C4-2B (cell line): Measurements from ENCODE around the gene STK11IP.

Experiments used
- H3K27ac ChIP-seq: fragments of 450-650 bp; 2 replicates; pipeline ENCODE4 v1.5.1; 2017
- ZFX ChIP-seq: fragments of 450-650 bp; IDR thresholded peaks from 2 replicates; pipeline ENCODE4 v1.6.1; 2017
- TF ChIP-seq, protein P1 (sequence below): fragments of 450-650 bp; conservative IDR thresholded peaks from 2 replicates; pipeline ENCODE4 v1.5.1; 2017; ENCODE audit warnings: mild to moderate bottlenecking

The STK11IP gene

DNA sequence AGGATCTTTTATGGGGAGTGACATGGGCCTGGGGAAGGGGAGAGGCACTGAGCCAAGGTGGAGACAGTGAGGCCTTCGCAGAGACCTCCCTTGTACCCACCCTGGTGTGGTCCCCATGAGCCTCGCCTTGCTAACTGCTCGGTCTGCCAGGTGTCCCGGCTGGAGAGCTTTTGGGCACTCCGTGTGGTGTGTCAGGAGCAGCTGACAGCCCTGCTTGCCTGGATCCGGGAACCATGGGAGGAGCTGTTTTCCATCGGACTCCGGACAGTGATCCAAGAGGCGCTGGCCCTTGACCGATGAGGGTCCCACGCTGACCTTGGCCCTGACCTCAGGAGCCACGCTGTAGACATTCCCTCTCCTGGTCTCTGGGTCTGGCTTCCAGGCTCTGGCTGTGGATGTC lies 18.2 kb downstream of the STK11IP start:
- TF ChIP-seq, protein P1, sequence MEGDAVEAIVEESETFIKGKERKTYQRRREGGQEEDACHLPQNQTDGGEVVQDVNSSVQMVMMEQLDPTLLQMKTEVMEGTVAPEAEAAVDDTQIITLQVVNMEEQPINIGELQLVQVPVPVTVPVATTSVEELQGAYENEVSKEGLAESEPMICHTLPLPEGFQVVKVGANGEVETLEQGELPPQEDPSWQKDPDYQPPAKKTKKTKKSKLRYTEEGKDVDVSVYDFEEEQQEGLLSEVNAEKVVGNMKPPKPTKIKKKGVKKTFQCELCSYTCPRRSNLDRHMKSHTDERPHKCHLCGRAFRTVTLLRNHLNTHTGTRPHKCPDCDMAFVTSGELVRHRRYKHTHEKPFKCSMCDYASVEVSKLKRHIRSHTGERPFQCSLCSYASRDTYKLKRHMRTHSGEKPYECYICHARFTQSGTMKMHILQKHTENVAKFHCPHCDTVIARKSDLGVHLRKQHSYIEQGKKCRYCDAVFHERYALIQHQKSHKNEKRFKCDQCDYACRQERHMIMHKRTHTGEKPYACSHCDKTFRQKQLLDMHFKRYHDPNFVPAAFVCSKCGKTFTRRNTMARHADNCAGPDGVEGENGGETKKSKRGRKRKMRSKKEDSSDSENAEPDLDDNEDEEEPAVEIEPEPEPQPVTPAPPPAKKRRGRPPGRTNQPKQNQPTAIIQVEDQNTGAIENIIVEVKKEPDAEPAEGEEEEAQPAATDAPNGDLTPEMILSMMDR = no peak
- TF ChIP-seq ZFX = no peak
- H3K27ac ChIP-seq = no peak overlapping the region

DNA sequence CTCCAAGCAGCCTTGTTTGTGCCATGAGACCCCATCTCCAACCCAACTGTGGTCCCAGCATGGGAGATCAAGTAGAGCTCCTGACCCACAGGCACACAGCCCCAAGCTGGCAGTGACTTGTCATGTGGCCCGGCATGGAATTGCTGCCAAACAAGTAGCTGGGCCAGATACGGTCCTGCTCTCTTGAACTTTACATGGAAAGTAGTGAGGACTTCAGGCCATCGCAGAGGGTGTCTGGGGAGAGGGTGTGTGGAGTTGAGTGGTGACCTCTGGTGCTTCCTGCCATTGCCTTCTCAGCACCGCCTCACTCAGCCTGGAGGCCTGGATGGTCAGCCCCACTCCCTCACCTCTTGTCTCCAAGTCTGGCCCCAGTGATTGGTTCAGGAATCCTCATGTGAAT lies 18.9 kb downstream of the STK11IP start:
- TF ChIP-seq ZFX = no peak
- TF ChIP-seq, protein P1 = no peak
- H3K27ac ChIP-seq = no peak overlapping the region

DNA sequence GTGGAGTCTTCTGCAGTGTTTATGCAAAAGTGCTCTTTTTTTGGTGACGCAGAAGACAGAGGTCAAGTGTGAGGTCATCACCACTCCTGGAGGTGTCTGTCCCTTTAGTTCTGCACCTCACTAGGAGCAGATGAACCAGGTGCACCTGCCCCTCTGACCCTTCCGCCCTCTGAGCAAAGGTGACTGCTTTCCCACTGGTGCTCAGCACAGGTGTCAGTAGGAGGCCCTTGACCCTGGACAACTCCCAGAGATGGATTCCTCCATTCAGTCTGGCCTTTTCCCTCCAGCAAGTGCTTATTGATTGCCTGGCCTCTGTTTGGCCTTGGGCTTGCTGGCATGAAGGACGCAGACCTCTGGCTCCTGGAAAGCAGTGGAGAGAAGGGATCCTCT lies 21.1 kb downstream of the STK11IP start:
- no peak overlapping the region for H3K27ac ChIP-seq
- TF ChIP-seq, protein P1 = no peak
- TF ChIP-seq ZFX = no peak

DNA sequence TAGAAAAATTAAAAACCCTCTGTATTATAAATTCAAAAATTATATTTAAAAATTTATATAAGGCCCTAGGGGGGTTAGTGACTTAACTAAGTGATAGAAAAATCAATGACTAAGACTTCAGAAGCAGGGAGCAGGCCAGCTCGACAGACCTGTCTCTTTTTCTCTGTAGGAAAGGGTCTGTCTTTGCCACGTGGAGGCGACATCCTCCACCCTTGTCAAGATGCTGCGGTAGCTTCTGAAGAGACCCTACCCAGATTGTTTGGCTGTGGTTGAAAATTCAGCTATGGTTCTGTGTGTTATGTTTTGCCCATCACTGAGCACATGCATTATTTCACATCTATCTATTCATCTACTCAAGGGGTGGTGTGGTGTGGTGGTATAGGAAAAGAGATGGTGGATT lies 21.6 kb downstream of the STK11IP start:
- no peak for TF ChIP-seq ZFX
- TF ChIP-seq, protein P1 = no peak

DNA sequence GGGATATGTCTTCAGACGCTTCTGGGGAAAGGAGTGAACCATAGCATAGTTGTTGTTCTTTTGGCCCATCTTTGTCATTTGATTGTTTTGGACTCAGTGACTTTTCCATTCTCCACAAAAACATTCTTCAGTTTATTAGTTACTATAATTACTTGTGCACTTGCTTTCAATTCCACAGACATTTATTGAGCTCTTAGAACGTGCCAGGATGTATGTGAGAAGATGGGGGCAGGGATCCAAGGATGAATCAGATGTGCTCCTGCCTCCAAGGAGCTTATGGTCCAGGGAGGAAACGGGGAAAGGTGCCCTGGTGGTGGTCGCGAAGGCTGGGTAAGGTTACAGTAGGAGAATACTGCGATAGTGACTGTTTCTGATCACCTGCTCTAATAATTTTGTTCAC lies 22.9 kb downstream of the STK11IP start:
- TF ChIP-seq ZFX = no peak
- TF ChIP-seq, protein P1 = no peak
- no peak overlapping the region for H3K27ac ChIP-seq

More for the DNA sequence above, 21.6 kb downstream of the STK11IP start:
- H3K27ac ChIP-seq = no peak overlapping the region

DNA sequence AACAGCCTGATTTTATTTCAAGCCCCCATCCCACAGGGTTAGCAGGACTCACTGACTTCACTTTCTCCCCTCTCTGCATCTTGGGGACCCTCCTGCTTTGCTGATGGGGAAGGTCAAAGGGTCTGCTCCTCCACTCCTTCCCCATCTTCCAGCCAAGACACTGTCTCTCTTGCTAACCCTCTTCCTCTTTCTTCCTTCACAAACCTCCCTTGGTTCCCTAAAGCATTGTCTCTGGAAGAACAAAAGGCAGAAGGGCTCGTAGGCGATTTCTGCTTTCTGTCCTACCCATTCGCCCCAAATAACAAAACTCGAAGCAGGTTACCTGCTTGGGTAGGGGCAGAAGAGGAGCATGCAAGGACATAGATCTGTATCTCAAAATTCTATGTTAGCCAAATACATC lies 24.3 kb downstream of the STK11IP start:
- H3K27ac ChIP-seq = no peak overlapping the region
- TF ChIP-seq, protein P1 = no peak
- TF ChIP-seq ZFX = no peak

DNA sequence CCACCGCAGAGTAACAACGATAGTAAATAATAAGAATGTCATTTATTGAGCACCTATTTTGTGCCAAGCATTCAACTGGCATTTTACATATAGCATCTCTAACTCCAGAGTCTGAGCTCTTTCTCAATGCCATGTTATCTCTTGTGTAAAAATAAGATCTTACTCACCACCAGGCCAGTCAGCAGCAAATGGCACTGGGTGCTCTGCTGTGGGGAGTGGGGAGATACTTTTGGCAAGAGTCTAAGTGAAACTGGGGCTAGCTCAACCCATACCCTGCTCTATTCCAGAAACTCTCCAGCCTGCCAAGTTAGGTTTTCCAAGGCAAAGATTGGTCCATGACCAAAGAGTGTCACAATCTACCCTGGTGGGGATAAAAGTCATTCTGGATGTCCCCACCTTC lies 24.8 kb downstream of the STK11IP start:
- H3K27ac ChIP-seq = no peak overlapping the region
- TF ChIP-seq ZFX = no peak
- TF ChIP-seq, protein P1 = no peak
